H9 (cell line): Measurements from ENCODE around the gene HERC3. TPM values are rescaled to one million over a fixed set of nuclear protein-coding genes. Genes with fewer than 3 reads are reported as not detected.

Experiments
- DNase-seq: peaks from one replicate; pipeline ENCODE4 v3.0.0-alpha.2; 2017
- H2AFZ ChIP-seq: one replicate; pipeline ENCODE4 v1.6.1; 2013; ENCODE audit warnings: mild to moderate bottlenecking, low read length, control low read depth, moderate library complexity
- H2AK5ac ChIP-seq: 2 replicates; pipeline ENCODE4 v1.6.1; 2013; ENCODE audit warnings: low read length, control low read depth, mixed read lengths; ENCODE audit not compliant: insufficient read length
- H2BK120ac ChIP-seq: one replicate; pipeline ENCODE4 v1.6.1; 2013; ENCODE audit warnings: low read depth, mild to moderate bottlenecking, low read length, control low read depth, inconsistent platforms; ENCODE audit not compliant: poor library complexity, severe bottlenecking
- H2BK12ac ChIP-seq: 2 replicates; pipeline ENCODE4 v1.6.1; 2013; ENCODE audit warnings: low read length, control low read depth, mixed read lengths, low read depth; ENCODE audit not compliant: insufficient read length
- H2BK15ac ChIP-seq: 2 replicates; pipeline ENCODE4 v1.6.1; 2013; ENCODE audit warnings: low read depth, low read length, control low read depth
- H2BK20ac ChIP-seq: one replicate; pipeline ENCODE4 v1.6.1; 2013; ENCODE audit warnings: low read depth, mild to moderate bottlenecking, low read length, control low read depth, inconsistent platforms; ENCODE audit not compliant: poor library complexity, severe bottlenecking
- H2BK5ac ChIP-seq: 2 replicates; pipeline ENCODE4 v1.6.1; 2013; ENCODE audit warnings: low read length, control low read depth, mixed read lengths; ENCODE audit not compliant: insufficient read length
- H3K14ac ChIP-seq: 2 replicates; pipeline ENCODE4 v1.6.1; 2013; ENCODE audit warnings: low read length, control low read depth; ENCODE audit not compliant: insufficient read depth
- H3K18ac ChIP-seq: 2 replicates; pipeline ENCODE4 v1.6.1; 2013; ENCODE audit warnings: low read depth, mild to moderate bottlenecking, mixed read lengths, low read length, control low read depth; ENCODE audit not compliant: insufficient read length
- H3K23ac ChIP-seq: 2 replicates; pipeline ENCODE4 v1.6.1; 2013; ENCODE audit warnings: low read length, control low read depth, mixed read lengths, low read depth; ENCODE audit not compliant: insufficient read length
- H3K23me2 ChIP-seq: 2 replicates; pipeline ENCODE4 v1.6.1; 2013; ENCODE audit warnings: low read depth, mild to moderate bottlenecking, mixed read lengths, low read length, control low read depth; ENCODE audit not compliant: insufficient read length, poor library complexity, severe bottlenecking
- H3K27ac ChIP-seq: 2 replicates; pipeline ENCODE4 v1.5.1; 2013; ENCODE audit warnings: low read length, control low read depth, mixed read lengths, low read depth; ENCODE audit not compliant: insufficient read length
- H3K27me3 ChIP-seq: 2 replicates; pipeline ENCODE4 v1.6.1; 2013; ENCODE audit warnings: low read length, control low read depth, inconsistent platforms; ENCODE audit not compliant: insufficient read depth
- H3K4ac ChIP-seq: 2 replicates; pipeline ENCODE4 v1.6.1; 2013; ENCODE audit warnings: low read depth, mild to moderate bottlenecking, control low read depth, inconsistent platforms, low read length, moderate library complexity
- H3K4me1 ChIP-seq: 2 replicates; pipeline ENCODE4 v1.6.1; 2013; ENCODE audit warnings: low read length, control low read depth, inconsistent platforms; ENCODE audit not compliant: insufficient read depth
- H3K4me2 ChIP-seq: 2 replicates; pipeline ENCODE4 v1.6.1; 2013; ENCODE audit warnings: low read length, control low read depth, mixed read lengths; ENCODE audit not compliant: insufficient read length, insufficient read depth
- H3K56ac ChIP-seq: 2 replicates; pipeline ENCODE4 v1.6.1; 2013; ENCODE audit warnings: low read depth, mild to moderate bottlenecking, mixed read lengths, low read length, control low read depth; ENCODE audit not compliant: insufficient read length
- H3K79me1 ChIP-seq: 2 replicates; pipeline ENCODE4 v1.6.1; 2013; ENCODE audit warnings: low read depth, mild to moderate bottlenecking, moderate library complexity, low read length, control low read depth, inconsistent platforms; ENCODE audit not compliant: insufficient read depth, poor library complexity, severe bottlenecking
- H3K79me2 ChIP-seq: 2 replicates; pipeline ENCODE4 v1.6.1; 2013; ENCODE audit warnings: low read length, control low read depth, inconsistent platforms; ENCODE audit not compliant: insufficient read depth
- H3K9ac ChIP-seq: 2 replicates; pipeline ENCODE4 v1.6.1; 2013; ENCODE audit warnings: low read length, control low read depth, mixed read lengths; ENCODE audit not compliant: insufficient read length; ENCODE audit errors: extremely low read depth
- H3K9me3 ChIP-seq: one replicate; pipeline ENCODE4 v1.6.1; 2013; ENCODE audit warnings: low read depth, low read length, inconsistent platforms; ENCODE audit not compliant: control insufficient read depth
- H3T11ph ChIP-seq: one replicate; pipeline ENCODE4 v1.6.1; 2013; ENCODE audit warnings: mild to moderate bottlenecking, low read length, control low read depth, inconsistent platforms
- H4K20me1 ChIP-seq: one replicate; pipeline ENCODE4 v1.6.1; 2013; ENCODE audit not compliant: control insufficient read depth, insufficient read length, insufficient read depth
- H4K5ac ChIP-seq: 2 replicates; pipeline ENCODE4 v1.6.1; 2013; ENCODE audit warnings: low read depth, mild to moderate bottlenecking, mixed read lengths, low read length, control low read depth; ENCODE audit not compliant: insufficient read length
- H4K8ac ChIP-seq: replicated peaks from 2 replicates; pipeline ENCODE4 v1.6.1; 2013; ENCODE audit warnings: low read length, control low read depth, mixed read lengths, low read depth; ENCODE audit not compliant: insufficient read length
- H4K91ac ChIP-seq: 2 replicates; pipeline ENCODE4 v1.6.1; 2013; ENCODE audit warnings: low read depth, mild to moderate bottlenecking, moderate library complexity, mixed read lengths, low read length, control low read depth; ENCODE audit not compliant: insufficient read length
- H3K27ac Mint-ChIP-seq, 3 experiments: 2 replicates in 2 of 3; 3 replicates in 1 of 3; pipeline ENCODE4 v1.8.0; 2020 to 2021; ENCODE audit warnings: mixed read lengths in 3 of 3, mild to moderate bottlenecking in 1 of 3, moderate library complexity in 1 of 3
- H3K27me3 Mint-ChIP-seq: 2 replicates; pipeline ENCODE4 v1.8.0; 2021; ENCODE audit warnings: low read depth, mild to moderate bottlenecking, moderate library complexity, mixed read lengths
- H3K36me3 Mint-ChIP-seq, 3 experiments: 2 replicates in 2 of 3; 3 replicates in 1 of 3; pipeline ENCODE4 v1.8.0; 2020 to 2021; ENCODE audit warnings: low read depth in 3 of 3, mixed read lengths in 3 of 3; ENCODE audit not compliant: insufficient read depth in 1 of 3
- H3K4me1 Mint-ChIP-seq, 2 experiments: 2 replicates each; pipeline ENCODE4 v1.8.0; 2020; ENCODE audit warnings: mixed read lengths in 2 of 2
- H3K4me3 Mint-ChIP-seq, 2 experiments: 2 replicates in 1 of 2; 3 replicates in 1 of 2; pipeline ENCODE4 v1.8.0; 2020 to 2021; ENCODE audit warnings: mild to moderate bottlenecking in 2 of 2, mixed read lengths in 2 of 2, moderate library complexity in 1 of 2
- H3K9me3 Mint-ChIP-seq, 2 experiments: 2 replicates in 1 of 2; 3 replicates in 1 of 2; pipeline ENCODE4 v1.8.0; 2020; ENCODE audit warnings: mild to moderate bottlenecking in 2 of 2, mixed read lengths in 2 of 2, moderate library complexity in 1 of 2
- total RNA-seq: library from RNA; stranded (reverse); gene quantifications from 2 replicates; pipeline ENCODE4 v1.2.1, GENCODE V29; 2021
- TF ChIP-seq, protein P1 (sequence below): fragments of 200-600 bp; sonication (generic); conservative IDR thresholded peaks from 3 replicates; pipeline ENCODE4 v1.8.0; 2021; ENCODE audit warnings: antibody characterized with exemption, mild to moderate bottlenecking

HERC3 gene
- total RNA-seq, 1 experiment from 2014 or later: 2.9 TPM

DNA sequence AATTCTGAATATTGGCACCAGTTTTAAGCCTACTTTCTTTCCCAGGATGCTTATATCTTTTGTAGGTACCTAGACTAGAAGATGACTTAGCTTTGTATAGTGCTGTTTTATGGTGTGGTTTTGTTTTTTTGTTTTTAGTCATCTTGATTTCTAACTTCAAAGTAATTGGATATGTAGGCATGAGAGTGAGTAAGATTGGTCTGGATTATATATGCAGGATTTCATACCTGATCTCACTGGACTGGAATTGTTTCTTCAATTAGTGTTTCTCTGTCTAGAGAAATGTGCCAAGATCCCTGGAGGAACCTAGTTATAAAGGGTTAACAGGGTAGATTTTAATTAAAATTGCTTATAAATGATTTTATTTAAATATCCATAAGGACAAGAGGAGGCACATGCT is 82.3 kb downstream of the HERC3 start:
- Histone ChIP-seq H4K5ac (no peak overlapping the region), H2AFZ (no peak overlapping the region), H3K27ac (no peak overlapping the region), H4K20me1 (no peaks in the 10 kb centered on the region), H3K18ac (no peak overlapping the region), H4K8ac (no peak overlapping the region), H2BK15ac (no peak overlapping the region), H3K14ac (no peak overlapping the region), H2BK12ac (no peak overlapping the region), H3K4ac (no peak overlapping the region), H2AK5ac (no peak overlapping the region), H3K79me2 (no peaks in the 10 kb centered on the region), H2BK120ac (no peak overlapping the region), H3K56ac (no peak overlapping the region), H3K23me2 (no peaks in the 10 kb centered on the region), H3K4me1 (no peaks in the 10 kb centered on the region), H3K23ac (no peak overlapping the region), H3K9me3 (no peaks in the 10 kb centered on the region), H2BK20ac (no peak overlapping the region), H3K79me1 (no peaks in the 10 kb centered on the region), H3K27me3 (no peaks in the 10 kb centered on the region), H3T11ph (no peak overlapping the region), H4K91ac (no peak overlapping the region), H3K4me2 (no peak overlapping the region), H2BK5ac (no peak overlapping the region), H3K9ac (no peak overlapping the region)
- no peak for DNase-seq
- Mint-ChIP-seq H3K36me3 (no peaks in the 10 kb centered on the region), H3K4me1 (peaks cover 4 to 7% of the 10 kb centered on the region in 2 experiments; a peak in 3 of 4 replicates), H3K27me3 (no peaks in the 10 kb centered on the region), H3K9me3 (no peaks in the 10 kb centered on the region), H3K4me3 (no peak overlapping the region), H3K27ac (no peak overlapping the region)
- TF ChIP-seq, protein P1, sequence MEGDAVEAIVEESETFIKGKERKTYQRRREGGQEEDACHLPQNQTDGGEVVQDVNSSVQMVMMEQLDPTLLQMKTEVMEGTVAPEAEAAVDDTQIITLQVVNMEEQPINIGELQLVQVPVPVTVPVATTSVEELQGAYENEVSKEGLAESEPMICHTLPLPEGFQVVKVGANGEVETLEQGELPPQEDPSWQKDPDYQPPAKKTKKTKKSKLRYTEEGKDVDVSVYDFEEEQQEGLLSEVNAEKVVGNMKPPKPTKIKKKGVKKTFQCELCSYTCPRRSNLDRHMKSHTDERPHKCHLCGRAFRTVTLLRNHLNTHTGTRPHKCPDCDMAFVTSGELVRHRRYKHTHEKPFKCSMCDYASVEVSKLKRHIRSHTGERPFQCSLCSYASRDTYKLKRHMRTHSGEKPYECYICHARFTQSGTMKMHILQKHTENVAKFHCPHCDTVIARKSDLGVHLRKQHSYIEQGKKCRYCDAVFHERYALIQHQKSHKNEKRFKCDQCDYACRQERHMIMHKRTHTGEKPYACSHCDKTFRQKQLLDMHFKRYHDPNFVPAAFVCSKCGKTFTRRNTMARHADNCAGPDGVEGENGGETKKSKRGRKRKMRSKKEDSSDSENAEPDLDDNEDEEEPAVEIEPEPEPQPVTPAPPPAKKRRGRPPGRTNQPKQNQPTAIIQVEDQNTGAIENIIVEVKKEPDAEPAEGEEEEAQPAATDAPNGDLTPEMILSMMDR: no peak
